Measurements from ENCODE around the gene ZEB1. TPM values are rescaled to one million over a fixed set of nuclear protein-coding genes. Genes with fewer than 3 reads are reported as not detected.

The ZEB1 gene
- polyA plus RNA-seq, 1 experiment: 154 TPM

GRCh38 chr10:31526178-31526577 is 207.2 kb downstream of the ZEB1 start:
- H3K27me3 ChIP-seq (ENCODE audit: control insufficient read depth, insufficient read depth, low read length): no peaks in the 10 kb centered on the region
- TF ChIP-seq CTCF (IDR thresholded peaks at IDR 0.05; ENCODE audit: low read depth, low read length): no peak
- no peak overlapping the region for H3K27ac ChIP-seq (ENCODE audit: low read depth, low read length)
- CTCF ChIA-PET: no interaction called here
- DNase-seq (ENCODE audit: low read depth, low spot score): no peak
- POLR2A ChIA-PET: interaction anchor here (1.0 kb wide), 1 partner anchor 234 kb away, joined by 4 read pairs; no protein-coding TSS in a partner anchor
- H3K4me3 ChIP-seq (ENCODE audit: low read depth, low read length): no peak overlapping the region
- H3K9me3 ChIP-seq (ENCODE audit: control insufficient read depth, insufficient read depth, low read length): no peaks in the 10 kb centered on the region

GRCh38 chr10:31526681-31527080 is 207.7 kb downstream of the ZEB1 start:
- POLR2A ChIA-PET: no interaction called here
- Histone ChIP-seq H3K4me3 (ENCODE audit: low read depth, low read length) (no peak overlapping the region), H3K9me3 (ENCODE audit: control insufficient read depth, insufficient read depth, low read length) (no peaks in the 10 kb centered on the region), H3K27me3 (ENCODE audit: control insufficient read depth, insufficient read depth, low read length) (no peaks in the 10 kb centered on the region), H3K27ac (ENCODE audit: low read depth, low read length) (no peak overlapping the region)
- TF ChIP-seq CTCF (IDR thresholded peaks at IDR 0.05; ENCODE audit: low read depth, low read length): no peak
- no peak for DNase-seq (ENCODE audit: low read depth, low spot score)
- CTCF ChIA-PET: no interaction called here

GRCh38 chr10:31528831-31529230 is 209.8 kb downstream of the ZEB1 start:
- Histone ChIP-seq H3K27ac (ENCODE audit: low read depth, low read length) (no peak overlapping the region), H3K27me3 (ENCODE audit: control insufficient read depth, insufficient read depth, low read length) (no peaks in the 10 kb centered on the region), H3K4me3 (ENCODE audit: low read depth, low read length) (no peak overlapping the region), H3K9me3 (ENCODE audit: control insufficient read depth, insufficient read depth, low read length) (no peaks in the 10 kb centered on the region)
- no peak for DNase-seq (ENCODE audit: low read depth, low spot score)
- ChIA-PET CTCF (interaction anchor here (1.0 kb wide), 1 partner anchor 841 kb away, joined by 3 read pairs; no protein-coding TSS in a partner anchor), POLR2A (no interaction called here)
- no peak for TF ChIP-seq CTCF (IDR thresholded peaks at IDR 0.05; ENCODE audit: low read depth, low read length)

- no peak for DNase-seq (ENCODE audit: low read depth, low spot score)
- no peaks in the 10 kb centered on the region for H3K9me3 ChIP-seq (ENCODE audit: control insufficient read depth, insufficient read depth, low read length)
- ChIA-PET POLR2A (no interaction called here), CTCF (interaction anchor here (0.6 to 1.1 kb wide), 2 partner anchors 86 to 272 kb away, joined by 3 read pairs; no protein-coding TSS in a partner anchor)
- H3K27ac ChIP-seq (ENCODE audit: low read depth, low read length): no peak overlapping the region
- H3K4me3 ChIP-seq (ENCODE audit: low read depth, low read length): no peak overlapping the region
- no peak for TF ChIP-seq CTCF (IDR thresholded peaks at IDR 0.05; ENCODE audit: low read depth, low read length)
- no peaks in the 10 kb centered on the region for H3K27me3 ChIP-seq (ENCODE audit: control insufficient read depth, insufficient read depth, low read length)
These were observed 217.3 kb downstream of the ZEB1 start for GRCh38 chr10:31536302-31536701.

GRCh38 chr10:31549896-31550295 is 230.9 kb downstream of the ZEB1 start:
- CTCF ChIA-PET: no interaction called here
- no peak for DNase-seq (ENCODE audit: low read depth, low spot score)

More at GRCh38 chr10:31549896-31550295, 230.9 kb downstream of the ZEB1 start:
- no peak overlapping the region for H3K4me3 ChIP-seq (ENCODE audit: low read depth, low read length)
- POLR2A ChIA-PET: no interaction called here
- no peak for TF ChIP-seq CTCF (IDR thresholded peaks at IDR 0.05; ENCODE audit: low read depth, low read length)
- H3K27me3 ChIP-seq (ENCODE audit: control insufficient read depth, insufficient read depth, low read length): peaks cover 11% of the 10 kb centered on the region
- peaks cover 11% of the 10 kb centered on the region for H3K9me3 ChIP-seq (ENCODE audit: control insufficient read depth, insufficient read depth, low read length)
- H3K27ac ChIP-seq (ENCODE audit: low read depth, low read length): no peak overlapping the region
